HG02623 (cell line): ENCODE data around the gene DPPA5.
"Not testable (repeated sequence)": the region's sequence is repeated elsewhere in the genome, so short reads cannot be mapped to it uniquely, and the experiment has no call there.

Experiments
- ATAC-seq: cut with Tn5 transposase; IDR thresholded peaks from one replicate; pipeline ENCODE4 v1.9.1; 2021; ENCODE audit warnings: moderate library complexity; ENCODE audit not compliant: unreplicated experiment

The DPPA5 gene, protein sequence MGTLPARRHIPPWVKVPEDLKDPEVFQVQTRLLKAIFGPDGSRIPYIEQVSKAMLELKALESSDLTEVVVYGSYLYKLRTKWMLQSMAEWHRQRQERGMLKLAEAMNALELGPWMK

GRCh38 chr6:73353636-73354593 is at the start of gene DPPA5:
Gene DPPA5, minus strand, starts transcription at chr6:73354276. Its CDS starts 51 bp downstream, at chr6:73354225.
- no peak for ATAC-seq

GRCh38 chr6:73400656-73401055 is 46.6 kb upstream of the DPPA5 start:
- no peak for ATAC-seq

- ATAC-seq: no peak
These were observed 41.8 kb upstream of the DPPA5 start for GRCh38 chr6:73395875-73396274.

DNA sequence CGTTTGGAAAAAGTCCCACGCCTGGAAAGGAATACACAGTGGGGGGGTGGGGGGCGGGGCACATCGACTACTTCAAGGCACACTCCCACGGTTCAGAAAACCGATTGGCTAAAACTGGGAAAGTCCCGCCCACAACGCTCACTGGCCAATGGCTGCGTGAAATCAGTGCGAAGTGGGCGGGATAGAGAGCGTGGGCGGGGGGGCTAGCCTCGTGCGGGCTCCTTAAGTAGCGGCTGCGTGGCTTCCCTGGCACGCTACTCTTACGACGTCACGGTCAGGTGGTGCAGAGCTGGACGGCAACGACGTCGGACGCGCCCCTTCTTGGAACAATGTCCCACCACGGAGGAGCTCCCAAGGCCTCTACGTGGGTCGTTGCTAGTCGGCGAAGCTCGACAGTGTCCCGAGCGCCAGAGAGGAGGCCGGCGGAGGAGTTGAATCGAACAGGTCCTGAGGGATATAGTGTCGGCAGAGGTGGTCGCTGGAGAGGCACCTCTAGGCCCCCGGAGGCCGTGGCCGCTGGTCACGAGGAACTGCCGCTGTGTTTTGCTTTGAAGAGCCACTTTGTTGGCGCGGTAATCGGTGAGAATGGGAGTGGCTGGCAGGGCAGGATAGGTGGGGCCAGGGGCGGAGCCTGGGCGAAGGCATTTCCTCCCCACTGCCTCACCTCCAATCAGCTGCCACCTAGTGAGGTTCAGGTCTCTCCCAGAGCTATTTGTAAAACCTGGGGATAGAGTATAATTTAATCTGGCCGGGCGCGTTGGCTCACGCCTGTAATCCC is 40.7 kb upstream of the DPPA5 start, which contains the start of gene DDX43:
DDX43 (plus strand) TSS at position 252 of the 778 bp plus-strand sequence; CDS start at position 330, 78 bp downstream.
- peak; percentile 43 for ATAC-seq

GRCh38 chr6:73393278-73393677 is 39.2 kb upstream of the DPPA5 start:
- ATAC-seq: no peak

DNA sequence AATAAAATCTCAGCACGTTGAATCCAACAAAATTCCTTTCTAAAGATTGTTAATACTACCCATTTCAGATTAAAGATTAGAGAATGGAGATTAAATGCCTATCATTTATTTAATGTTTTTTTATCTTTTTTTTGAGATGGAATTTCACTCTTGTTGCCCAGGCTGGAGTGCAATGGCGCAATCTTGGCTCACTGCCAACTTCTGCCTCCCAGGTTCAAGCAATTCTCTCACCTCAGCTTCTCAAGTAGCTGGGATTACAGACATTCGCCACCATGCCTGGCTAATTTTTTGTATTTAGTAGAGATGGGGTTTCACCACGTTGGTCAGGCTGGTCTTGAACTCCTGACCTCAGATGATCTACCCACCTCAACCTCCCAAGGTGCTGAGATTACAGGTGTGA is 38.1 kb upstream of the DPPA5 start:
- ATAC-seq: not testable (repeated sequence)

DNA sequence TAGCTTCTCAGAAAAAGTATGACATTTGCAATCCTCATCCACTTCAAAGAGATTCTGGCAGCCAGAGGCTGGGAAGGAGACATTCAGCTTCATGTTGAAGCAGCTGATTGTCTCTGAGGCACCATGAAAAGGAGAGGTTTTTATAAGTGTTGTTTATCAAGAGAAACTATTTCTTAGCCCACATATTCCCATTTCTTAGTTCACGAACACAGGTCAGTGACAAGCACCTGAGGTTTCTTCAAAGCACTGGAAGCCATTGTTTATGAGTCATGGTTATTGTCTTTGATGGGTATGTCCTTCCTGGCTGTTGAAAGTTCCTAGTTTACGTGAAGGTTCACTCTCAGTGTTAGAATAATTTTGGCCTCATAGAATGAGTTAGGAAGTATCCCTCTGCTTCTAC is 37.6 kb upstream of the DPPA5 start:
- no peak for ATAC-seq

DNA sequence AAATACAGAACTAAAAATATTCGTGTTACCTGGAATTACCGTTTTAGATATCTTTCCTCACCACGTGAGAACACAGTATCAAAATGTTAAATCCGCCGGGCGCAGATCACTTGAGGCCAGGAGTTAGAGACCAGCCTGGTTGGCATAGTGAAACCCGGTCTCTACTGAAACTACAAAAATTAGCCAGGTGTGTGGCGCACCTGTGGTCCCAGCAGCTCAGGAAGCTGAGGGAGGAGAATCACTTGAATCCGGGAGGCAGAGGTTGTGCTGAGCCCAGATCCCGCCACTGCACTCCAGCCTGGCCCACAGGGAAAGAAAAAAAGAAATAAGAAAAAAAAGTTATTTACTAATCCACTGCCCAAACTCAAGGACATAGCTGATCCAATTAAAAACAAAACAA is 35.8 kb upstream of the DPPA5 start:
- no peak for ATAC-seq

- peak; percentile 74 for ATAC-seq
These were observed 34.9 kb upstream of the DPPA5 start for GRCh38 chr6:73388800-73389512.

DNA sequence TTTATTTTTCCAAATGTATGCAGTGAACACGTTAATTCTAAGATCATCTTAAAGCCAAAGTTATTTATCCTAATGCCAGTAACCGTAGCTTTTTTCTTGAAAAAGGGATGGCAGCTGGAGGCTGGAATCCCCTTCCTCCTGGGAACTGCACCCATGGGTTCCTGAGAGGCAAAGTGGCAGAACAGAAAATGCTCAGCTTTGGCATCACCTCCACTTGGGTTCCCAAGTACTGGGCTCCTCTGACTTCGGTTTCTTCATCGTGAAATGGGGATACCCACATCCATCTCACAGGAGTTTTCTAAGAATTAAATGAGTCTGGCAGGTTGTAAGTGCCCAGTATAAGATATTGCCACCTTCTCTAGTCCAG is 34.3 kb upstream of the DPPA5 start:
- peak; percentile 21 for ATAC-seq

DNA sequence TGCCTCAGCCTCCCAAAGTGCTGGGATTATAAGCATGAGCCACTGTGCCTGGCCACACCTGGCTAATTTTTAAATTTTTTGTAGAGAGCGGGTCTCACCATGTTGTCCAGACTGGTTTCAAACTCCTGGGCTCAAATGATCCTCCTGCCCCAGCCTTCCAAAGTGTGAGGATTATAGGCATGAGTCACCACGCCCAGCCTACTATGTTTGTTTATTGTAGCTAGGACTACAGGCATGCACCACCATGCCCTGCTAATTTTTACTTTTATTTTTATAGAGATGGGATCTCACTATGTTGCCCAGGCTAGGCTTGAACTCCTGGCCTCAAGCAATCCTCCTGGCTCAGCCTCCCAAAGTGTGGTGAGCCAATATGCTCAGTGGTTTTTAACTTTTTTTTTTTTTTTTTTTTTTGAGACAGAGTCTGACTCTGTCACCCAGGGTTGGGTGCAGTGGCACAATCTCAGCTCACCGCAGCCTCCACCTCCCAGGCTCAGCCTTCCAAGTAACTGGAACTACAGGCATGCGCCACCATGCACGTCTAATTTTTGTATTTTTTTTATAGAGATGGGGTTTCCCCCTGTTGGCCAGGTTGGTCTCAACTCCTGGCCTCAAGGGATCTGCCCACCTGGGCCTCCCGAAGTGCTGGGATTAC is 28.5 kb upstream of the DPPA5 start:
- no peak for ATAC-seq

DNA sequence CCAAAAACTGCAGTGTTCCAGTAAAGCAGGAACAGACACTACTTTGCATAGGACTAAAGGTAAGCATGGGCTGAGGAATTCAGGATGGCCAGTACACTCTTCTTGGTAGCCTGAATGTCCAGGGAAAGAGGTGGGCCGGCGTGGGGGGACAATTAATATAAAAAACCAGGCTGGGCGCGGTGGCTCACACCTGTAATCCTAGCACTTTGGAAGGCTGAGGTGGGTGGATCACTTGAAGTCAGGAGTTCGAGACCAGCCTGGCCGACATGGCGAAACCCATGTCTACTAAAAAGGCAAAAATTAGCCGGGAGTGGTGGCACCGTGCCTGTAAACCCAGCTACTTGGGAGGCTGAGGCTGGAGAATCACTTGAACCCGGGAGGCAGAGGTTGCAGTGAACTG is 27.5 kb upstream of the DPPA5 start:
- not testable (repeated sequence) for ATAC-seq

DNA sequence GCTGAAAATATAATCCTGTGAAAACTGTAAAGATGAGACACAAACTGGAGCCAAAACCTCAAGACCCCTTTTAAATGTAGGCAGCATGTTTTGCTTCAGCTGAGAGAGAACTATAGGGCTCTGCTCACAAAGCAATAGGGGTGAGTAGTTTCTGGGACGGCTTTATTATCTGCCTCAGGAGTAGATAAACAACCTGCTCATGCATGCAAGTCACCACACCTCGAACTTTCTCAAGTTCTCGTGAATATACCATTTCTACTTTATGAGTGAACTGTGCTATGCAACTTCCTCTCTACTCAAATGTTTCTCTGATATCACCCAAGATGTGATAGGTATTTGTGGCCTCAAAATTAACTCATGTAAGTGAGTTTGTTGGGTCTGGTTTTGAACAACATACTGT is 23.1 kb upstream of the DPPA5 start:
- no peak for ATAC-seq

DNA sequence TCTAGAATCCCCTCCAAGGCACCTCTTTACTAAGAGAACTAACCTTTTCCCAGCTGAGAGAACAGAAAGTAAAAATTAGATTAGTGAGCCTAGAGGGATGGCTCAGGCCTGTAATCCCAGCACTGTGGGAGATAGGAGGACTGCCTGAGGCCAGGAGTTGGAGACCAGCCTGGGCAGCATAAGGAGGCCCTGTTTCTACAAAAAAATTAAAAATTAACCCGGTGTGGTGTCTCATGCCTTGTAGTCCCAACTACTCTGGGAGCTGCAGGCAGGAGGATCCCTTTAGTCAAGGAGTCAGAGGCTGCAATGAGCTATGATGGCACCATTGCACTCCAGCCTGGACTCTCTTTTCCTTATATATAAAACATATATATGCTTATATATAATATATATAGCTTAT is 21.1 kb upstream of the DPPA5 start:
- ATAC-seq: no peak

DNA sequence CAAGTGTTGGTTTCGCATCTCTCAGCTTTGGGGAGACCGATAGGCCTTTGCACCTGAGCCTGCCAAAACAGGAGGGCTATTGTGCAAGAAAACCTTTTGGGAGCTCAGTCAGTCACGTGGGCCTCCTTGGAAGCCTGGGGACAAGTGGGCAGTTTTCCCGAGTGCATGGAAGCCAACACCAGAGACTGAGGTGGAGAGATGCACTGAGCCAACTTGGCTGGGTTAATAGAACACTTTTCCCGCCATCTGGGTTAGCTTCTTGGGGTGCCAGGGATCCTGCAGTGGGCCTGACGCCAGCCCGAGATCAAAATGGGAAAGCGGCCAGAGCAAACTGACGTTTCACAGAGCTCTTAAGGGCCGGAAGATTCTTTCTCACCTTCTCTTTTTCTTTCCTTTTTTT is 18.4 kb upstream of the DPPA5 start:
- no peak for ATAC-seq

DNA sequence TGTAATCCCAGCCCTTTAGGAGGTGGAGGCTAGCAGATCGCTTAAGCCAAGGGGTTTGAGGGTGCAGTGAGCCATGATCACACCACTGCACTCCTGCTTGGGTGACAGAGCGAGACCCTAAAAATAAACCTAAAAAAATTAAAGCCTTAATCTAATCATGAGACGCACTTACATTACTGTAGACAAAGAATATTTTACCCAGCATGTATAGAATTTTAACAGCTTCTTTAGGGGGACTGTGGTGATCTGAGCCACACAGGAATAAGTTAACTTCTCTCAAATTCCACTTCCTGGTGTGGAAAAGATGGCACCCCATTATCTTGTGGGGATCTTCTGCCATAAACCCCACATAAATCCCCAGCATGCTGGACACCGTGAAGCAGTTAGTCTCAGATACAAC is 17.9 kb upstream of the DPPA5 start:
- no peak for ATAC-seq

DNA sequence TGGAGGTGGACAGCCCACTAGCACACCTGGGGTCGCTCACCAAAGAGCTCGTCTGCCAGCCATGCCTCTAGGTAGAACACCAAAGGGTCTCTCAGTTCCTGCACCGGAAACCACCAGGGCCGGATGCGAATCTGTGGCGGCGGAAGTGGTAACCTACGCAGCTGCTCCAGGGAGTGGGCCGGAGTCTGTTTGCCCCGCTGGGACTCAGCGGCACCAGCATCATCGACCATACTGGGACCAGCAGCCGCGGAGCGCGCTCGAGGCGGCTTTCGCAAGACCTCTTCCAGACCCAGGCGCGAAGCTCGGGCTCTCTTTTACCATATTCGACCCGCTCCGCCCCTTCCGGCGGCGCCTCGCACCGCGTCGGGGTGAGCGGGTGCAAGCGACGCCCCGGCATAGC is 15.5 kb upstream of the DPPA5 start, which contains the start of gene OOEP:
OOEP (minus strand) TSS at position 335 of the 400 bp plus-strand sequence; CDS start at position 230, 105 bp downstream.
- no peak for ATAC-seq

- no peak for ATAC-seq
These were observed 15.1 kb upstream of the DPPA5 start for GRCh38 chr6:73369157-73369556.

- ATAC-seq: no peak
These were observed 14.6 kb upstream of the DPPA5 start for GRCh38 chr6:73368675-73369074.

GRCh38 chr6:73367761-73368355 is 13.8 kb upstream of the DPPA5 start:
- ATAC-seq: no peak
